Testis (tissue), 3 donors: ENCODE data around the gene HYOU1. TPM values are rescaled to one million over a fixed set of nuclear protein-coding genes. Genes with fewer than 3 reads are reported as not detected.

Experiments
- DNase-seq: peaks from one replicate; pipeline ENCODE4 v3.0.0-alpha.2; 2019
- H3K27ac ChIP-seq, 2 donors: fragments of 200-600 bp; sonication (generic); one replicate each; pipeline ENCODE4 v1.5.1; 2019
- H3K27me3 ChIP-seq: fragments of 200-600 bp; sonication (generic); one replicate; pipeline ENCODE4 v1.5.1; 2019
- H3K36me3 ChIP-seq: fragments of 200-600 bp; sonication (generic); one replicate; pipeline ENCODE4 v1.5.1; 2017; ENCODE audit warnings: low read depth; ENCODE audit errors: missing control alignments
- H3K4me1 ChIP-seq: fragments of 200-600 bp; sonication (generic); one replicate; pipeline ENCODE4 v1.5.1; 2019
- H3K4me3 ChIP-seq, 2 donors: fragments of 200-600 bp; sonication (generic); one replicate each; pipeline ENCODE4 v1.5.1; 2017 to 2019
- H3K9me3 ChIP-seq: fragments of 200-600 bp; sonication (generic); one replicate; pipeline ENCODE4 v1.5.1; 2017
- CTCF ChIP-seq, 3 experiments: fragments of 450-650 bp in 2 of 3; fragments of 200-600 bp in 1 of 3; sonication (generic) in 1 of 3; IDR thresholded peaks; one replicate each; pipeline ENCODE4 v1.5.1; 2016 to 2019; ENCODE audit warnings: antibody characterized with exemption in 3 of 3, mild to moderate bottlenecking in 2 of 3, moderate library complexity in 1 of 3
- POLR2A ChIP-seq: fragments of 450-650 bp; IDR thresholded peaks from one replicate; pipeline ENCODE4 v1.6.1; 2017; ENCODE audit warnings: antibody characterized with exemption, mild to moderate bottlenecking, moderate library complexity
- WGBS, 2 donors: methylation state at CpG; one replicate each; pipeline ENCODE4 v1.1.5; 2018; 5-methylcytosine and 5-hydroxymethylcytosine counted together
- intact Hi-C: fragments of 100-400 bp; cut with DNase I; formaldehyde crosslinking; loops from one replicate; pipeline ENCODE4 v1.15.1; 2023; ENCODE audit warnings: low total_unique reads
- polyA plus RNA-seq: library from polyadenylated mRNA; stranded (reverse); fragments of 350-450 nt; fragmentation: Illumina TruSeq; extraction: RNeasy Lipid Tissue Mini Kit (QIAGEN cat#74804); gene quantifications from one replicate; pipeline ENCODE4 v1.2.3, GENCODE V29; 2014; ENCODE audit warnings: low read depth, low replicate concordance; ENCODE audit not compliant: insufficient read depth
- total RNA-seq, 2 donors: library from RNA; depleted of rRNA; stranded (reverse); fragments of >200 nt; gene quantifications; one replicate each; pipeline ENCODE4 v1.2.3, GENCODE V29; 2016

The HYOU1 gene
- total and polyA plus RNA-seq, 3 donors from 2014 or later = 126 to 209 (median 127) TPM

- Histone ChIP-seq H3K4me3 (no peak overlapping the region), H3K9me3 (no peaks in the 10 kb centered on the region), H3K4me1 (peaks cover 7% of the 10 kb centered on the region), H3K27me3 (no peaks in the 10 kb centered on the region), H3K36me3 (no peaks in the 10 kb centered on the region), H3K27ac (no peak overlapping the region)
- intact Hi-C loops = no loop called here
- 95 to 96% methylated on average over 23 of the region's 23 CpGs for WGBS, 2 donors
- DNase-seq = no peak
- TF ChIP-seq POLR2A = no peak
- TF ChIP-seq CTCF (IDR thresholded peaks at IDR 0.05) = no peak
These were observed 4.7 kb downstream of the HYOU1 start for GRCh38 chr11:119052163-119052814.

- H3K36me3 ChIP-seq = no peaks in the 10 kb centered on the region
- H3K27ac ChIP-seq = no peak overlapping the region
- intact Hi-C loops = no loop called here
- no peak overlapping the region for H3K4me3 ChIP-seq
- DNase-seq = no peak
- H3K4me1 ChIP-seq = peaks cover 7% of the 10 kb centered on the region
- WGBS, 2 donors = 87 to 89% methylated on average over 17 of the region's 17 CpGs
- no peaks in the 10 kb centered on the region for H3K9me3 ChIP-seq
- H3K27me3 ChIP-seq = no peaks in the 10 kb centered on the region
- TF ChIP-seq CTCF (IDR thresholded peaks at IDR 0.05) (no peak), POLR2A (no peak)
These were observed 5.4 kb downstream of the HYOU1 start for GRCh38 chr11:119051440-119052162.

GRCh38 chr11:119049081-119049480 lies 7.9 kb downstream of the HYOU1 start:
- 97 to 100% methylated on average over 1 to 7 of the region's 7 CpGs for WGBS, 2 donors
- Histone ChIP-seq H3K36me3 (no peaks in the 10 kb centered on the region), H3K4me3 (no peak overlapping the region), H3K27ac (no peak overlapping the region), H3K4me1 (no peaks in the 10 kb centered on the region), H3K9me3 (no peaks in the 10 kb centered on the region), H3K27me3 (no peaks in the 10 kb centered on the region)
- TF ChIP-seq POLR2A = no peak
- no peak for TF ChIP-seq CTCF (IDR thresholded peaks at IDR 0.05)
- no peak for DNase-seq
- intact Hi-C loops = no loop called here

GRCh38 chr11:119048644-119049043 lies 8.4 kb downstream of the HYOU1 start:
- H3K27ac ChIP-seq = no peak overlapping the region
- no peak for TF ChIP-seq CTCF (IDR thresholded peaks at IDR 0.05)
- TF ChIP-seq POLR2A = no peak
- no peaks in the 10 kb centered on the region for H3K36me3 ChIP-seq
- no peaks in the 10 kb centered on the region for H3K4me1 ChIP-seq
- H3K4me3 ChIP-seq = no peak overlapping the region
- no peak for DNase-seq
- 90 to 95% methylated on average over 9 of the region's 9 CpGs for WGBS, 2 donors
- intact Hi-C loops = no loop called here
- no peaks in the 10 kb centered on the region for H3K27me3 ChIP-seq
- no peaks in the 10 kb centered on the region for H3K9me3 ChIP-seq

- intact Hi-C loops = no loop called here
- H3K4me3 ChIP-seq = no peak overlapping the region
- H3K27me3 ChIP-seq = no peaks in the 10 kb centered on the region
- no peak overlapping the region for H3K27ac ChIP-seq
- no peaks in the 10 kb centered on the region for H3K9me3 ChIP-seq
- H3K36me3 ChIP-seq = no peaks in the 10 kb centered on the region
- DNase-seq = no peak
- TF ChIP-seq POLR2A (no peak), CTCF (IDR thresholded peaks at IDR 0.05) (no peak)
- 98 to 99% methylated on average over 6 of the region's 6 CpGs for WGBS, 2 donors
- no peaks in the 10 kb centered on the region for H3K4me1 ChIP-seq
These were observed 9.8 kb downstream of the HYOU1 start for GRCh38 chr11:119047205-119047604.
